ENCODE data around the gene CALCB. TPM values are rescaled to one million over a fixed set of nuclear protein-coding genes. Genes with fewer than 3 reads are reported as not detected.
"Not testable (repeated sequence)": the region's sequence is repeated elsewhere in the genome, so short reads cannot be mapped to it uniquely, and the experiment has no call there.

CALCB gene
- total RNA-seq, 1 experiment from 2014 or later: not detected

DNA sequence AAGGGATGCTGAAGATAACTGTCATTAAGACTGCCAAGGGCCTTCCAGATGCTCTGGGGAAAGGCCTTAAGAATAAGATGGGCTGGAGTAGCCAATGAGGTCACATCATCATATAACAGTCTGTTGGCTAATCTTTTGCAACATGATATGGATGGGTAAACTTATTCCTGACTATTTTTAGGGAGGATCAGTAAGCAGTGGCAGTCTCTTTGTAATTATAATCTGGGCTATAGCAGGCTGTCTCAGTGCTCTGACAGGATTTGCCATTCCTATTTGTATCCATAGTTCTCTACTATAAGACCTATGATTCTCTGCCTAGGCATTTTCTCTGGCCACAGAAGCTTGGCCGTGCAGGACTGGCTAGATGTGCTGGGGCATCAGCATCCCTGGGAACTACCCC is 16.1 kb upstream of the CALCB start:
- no peak overlapping the region for H3K4me3 Mint-ChIP-seq (ENCODE audit: low read depth, unreplicated experiment)
- intact Hi-C loops (cut with micrococcal nuclease; ENCODE audit: unreplicated experiment): no loop called here
- no peak for DNase-seq
- peaks cover 6% of the 10 kb centered on the region for H3K36me3 Mint-ChIP-seq (ENCODE audit: insufficient read depth, unreplicated experiment)
- TF ChIP-seq, protein P1, sequence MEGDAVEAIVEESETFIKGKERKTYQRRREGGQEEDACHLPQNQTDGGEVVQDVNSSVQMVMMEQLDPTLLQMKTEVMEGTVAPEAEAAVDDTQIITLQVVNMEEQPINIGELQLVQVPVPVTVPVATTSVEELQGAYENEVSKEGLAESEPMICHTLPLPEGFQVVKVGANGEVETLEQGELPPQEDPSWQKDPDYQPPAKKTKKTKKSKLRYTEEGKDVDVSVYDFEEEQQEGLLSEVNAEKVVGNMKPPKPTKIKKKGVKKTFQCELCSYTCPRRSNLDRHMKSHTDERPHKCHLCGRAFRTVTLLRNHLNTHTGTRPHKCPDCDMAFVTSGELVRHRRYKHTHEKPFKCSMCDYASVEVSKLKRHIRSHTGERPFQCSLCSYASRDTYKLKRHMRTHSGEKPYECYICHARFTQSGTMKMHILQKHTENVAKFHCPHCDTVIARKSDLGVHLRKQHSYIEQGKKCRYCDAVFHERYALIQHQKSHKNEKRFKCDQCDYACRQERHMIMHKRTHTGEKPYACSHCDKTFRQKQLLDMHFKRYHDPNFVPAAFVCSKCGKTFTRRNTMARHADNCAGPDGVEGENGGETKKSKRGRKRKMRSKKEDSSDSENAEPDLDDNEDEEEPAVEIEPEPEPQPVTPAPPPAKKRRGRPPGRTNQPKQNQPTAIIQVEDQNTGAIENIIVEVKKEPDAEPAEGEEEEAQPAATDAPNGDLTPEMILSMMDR (IDR thresholded peaks at IDR 0.05; ENCODE audit: unreplicated experiment): no peak
- peaks cover 9% of the 10 kb centered on the region for H3K4me1 Mint-ChIP-seq (ENCODE audit: low read depth, unreplicated experiment)
- no peak overlapping the region for H3K27ac Mint-ChIP-seq (ENCODE audit: unreplicated experiment)
- CTCF ChIA-PET: no interaction called here
- no peaks in the 10 kb centered on the region for H3K9me3 Mint-ChIP-seq (ENCODE audit: low read depth, unreplicated experiment)
- H3K27me3 Mint-ChIP-seq (ENCODE audit: unreplicated experiment): peaks cover 63% of the 10 kb centered on the region
- BruUV-seq (replicated peaks): no TSS peak

DNA sequence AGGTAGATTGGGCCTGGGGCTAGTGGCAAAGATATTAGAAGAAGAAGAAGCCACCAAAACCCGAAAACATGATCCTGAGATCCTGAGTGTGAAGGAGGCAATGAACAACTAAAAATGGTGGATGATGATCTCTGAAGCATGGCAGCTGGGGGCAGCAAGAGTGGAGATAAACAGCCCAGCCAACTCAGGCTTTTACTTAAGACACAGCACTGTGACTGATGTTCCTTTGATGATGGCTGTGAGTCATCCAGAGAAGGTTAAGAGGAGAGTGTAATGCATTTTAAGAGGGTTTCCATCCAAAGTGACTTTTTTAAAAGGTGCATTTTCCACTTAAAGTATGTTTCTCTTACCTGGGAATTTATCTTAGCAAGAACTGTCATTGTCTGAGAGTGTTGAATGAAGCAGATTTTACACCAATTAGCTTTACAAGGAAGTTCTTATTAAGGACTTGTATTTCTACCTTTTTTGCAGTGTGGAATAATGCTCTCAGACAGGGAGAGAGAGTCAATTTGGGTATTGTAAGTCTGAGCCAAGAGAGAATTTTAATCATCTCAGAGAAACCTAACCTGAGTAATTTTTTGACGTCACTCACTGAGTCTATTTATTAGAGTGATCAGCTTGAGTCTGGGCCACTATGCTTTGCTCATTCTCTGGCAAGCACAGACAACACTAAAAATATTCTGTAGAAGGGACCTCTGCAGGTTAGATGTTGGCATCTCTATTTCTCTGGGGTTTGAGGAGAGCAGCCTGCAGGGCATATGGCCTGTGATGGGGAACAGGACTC is 14.1 kb upstream of the CALCB start:
- H3K4me1 Mint-ChIP-seq (ENCODE audit: low read depth, unreplicated experiment): no peaks in the 10 kb centered on the region
- DNase-seq: no peak
- intact Hi-C loops (cut with micrococcal nuclease; ENCODE audit: unreplicated experiment): no loop called here
- TF ChIP-seq, protein P1 (IDR thresholded peaks at IDR 0.05; ENCODE audit: unreplicated experiment): no peak
- no peaks in the 10 kb centered on the region for H3K9me3 Mint-ChIP-seq (ENCODE audit: low read depth, unreplicated experiment)
- H3K36me3 Mint-ChIP-seq (ENCODE audit: insufficient read depth, unreplicated experiment): no peaks in the 10 kb centered on the region
- no peak overlapping the region for H3K27ac Mint-ChIP-seq (ENCODE audit: unreplicated experiment)
- no TSS peak for BruUV-seq (replicated peaks)
- no peak overlapping the region for H3K4me3 Mint-ChIP-seq (ENCODE audit: low read depth, unreplicated experiment)
- peaks cover 61% of the 10 kb centered on the region for H3K27me3 Mint-ChIP-seq (ENCODE audit: unreplicated experiment)
- CTCF ChIA-PET: no interaction called here

DNA sequence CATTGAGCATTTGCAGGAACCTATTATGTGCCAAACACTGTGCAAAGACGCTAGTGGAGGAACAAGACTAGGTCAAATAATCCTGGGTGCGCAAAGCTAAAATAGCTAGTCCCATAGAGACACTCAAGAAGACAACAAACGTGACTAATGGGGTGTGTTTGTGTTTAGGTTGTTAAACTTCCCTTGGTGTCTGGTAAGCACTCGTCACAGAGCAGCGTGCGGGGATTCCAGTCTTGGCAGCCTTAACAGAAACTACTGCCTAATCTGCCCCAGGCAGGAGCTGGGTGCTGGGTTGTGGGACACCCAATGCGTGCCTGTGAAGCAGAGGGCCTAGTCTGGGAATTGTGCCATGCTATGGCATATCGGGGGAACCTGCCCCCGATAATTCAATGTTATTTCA is 10.8 kb upstream of the CALCB start:
- Mint-ChIP-seq H3K9me3 (ENCODE audit: low read depth, unreplicated experiment) (no peaks in the 10 kb centered on the region), H3K4me1 (ENCODE audit: low read depth, unreplicated experiment) (no peaks in the 10 kb centered on the region), H3K27me3 (ENCODE audit: unreplicated experiment) (peaks cover 58% of the 10 kb centered on the region), H3K27ac (ENCODE audit: unreplicated experiment) (no peak overlapping the region), H3K36me3 (ENCODE audit: insufficient read depth, unreplicated experiment) (no peaks in the 10 kb centered on the region), H3K4me3 (ENCODE audit: low read depth, unreplicated experiment) (no peak overlapping the region)
- CTCF ChIA-PET: no interaction called here
- intact Hi-C loops (cut with micrococcal nuclease; ENCODE audit: unreplicated experiment): no loop called here
- BruUV-seq (replicated peaks): no TSS peak
- DNase-seq: no peak
- TF ChIP-seq, protein P1 (IDR thresholded peaks at IDR 0.05; ENCODE audit: unreplicated experiment): no peak

DNA sequence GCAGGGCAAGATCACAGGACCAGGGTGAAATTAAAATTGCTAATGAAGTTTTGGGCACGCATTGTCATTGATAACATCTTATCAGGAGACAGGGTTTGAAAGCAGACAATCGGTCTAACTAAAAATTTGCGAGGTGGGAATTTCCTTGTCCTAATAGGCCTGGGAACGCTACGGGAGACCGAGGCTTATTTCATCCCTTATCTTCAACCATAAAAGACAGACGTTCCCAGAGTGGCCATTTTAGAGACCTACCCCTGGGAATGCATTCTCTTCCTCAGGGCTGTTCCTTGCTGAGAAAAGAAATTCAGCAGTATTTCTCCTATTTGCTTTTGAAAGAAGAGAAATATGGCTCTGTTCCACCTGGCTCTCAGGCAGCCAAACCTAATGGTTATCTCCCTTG is 3.6 kb upstream of the CALCB start:
- H3K27ac Mint-ChIP-seq (ENCODE audit: unreplicated experiment); H3K9me3 Mint-ChIP-seq (ENCODE audit: low read depth, unreplicated experiment); BruUV-seq (replicated peaks); DNase-seq; H3K4me3 Mint-ChIP-seq (ENCODE audit: low read depth, unreplicated experiment); CTCF ChIA-PET: not testable (repeated sequence)
- peaks cover 57% of the 10 kb centered on the region for H3K27me3 Mint-ChIP-seq (ENCODE audit: unreplicated experiment)
- H3K4me1 Mint-ChIP-seq (ENCODE audit: low read depth, unreplicated experiment): peaks cover 17% of the 10 kb centered on the region
- peaks cover 11% of the 10 kb centered on the region for H3K36me3 Mint-ChIP-seq (ENCODE audit: insufficient read depth, unreplicated experiment)
- intact Hi-C loops (cut with micrococcal nuclease; ENCODE audit: unreplicated experiment): loop anchor here (5.0 kb wide), 1 partner anchor 32 kb away; no protein-coding TSS in a partner anchor
